NCI-H2029 (cell line): ENCODE measurements around the gene NPR2.

Experiments
- DNase-seq: peaks from one replicate; lab custom pipeline; 2025; lab: John Stamatoyannopoulos, UW

The NPR2 gene

DNA sequence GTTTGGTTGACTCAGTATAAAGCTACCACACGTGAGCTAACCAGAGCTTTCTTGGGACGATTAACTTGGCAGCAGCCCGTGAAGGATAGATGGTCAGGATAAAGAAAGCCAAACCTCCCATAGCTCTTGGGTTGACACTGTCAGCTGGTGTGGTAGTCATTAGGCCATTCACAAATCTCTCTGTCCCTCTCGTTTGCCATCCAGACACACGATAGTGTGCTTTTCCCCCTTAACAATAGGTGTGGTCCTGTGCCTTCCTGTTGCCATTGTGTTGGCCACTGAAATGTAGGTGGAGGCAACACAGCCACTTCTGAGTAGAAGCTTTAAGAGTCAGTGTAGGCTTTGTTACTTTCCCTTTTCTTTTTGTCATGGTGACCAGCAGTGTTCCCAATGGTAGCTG lies 67.1 kb downstream of the NPR2 start:
- no peak for DNase-seq
